ENCODE data around the gene CLCN7.

The CLCN7 gene

GRCh38 chr16:1474796-1475551 lies at the start of gene CLCN7:
TSS of gene CLCN7 (minus strand) at chr16:1475028. CDS start at chr16:1474974, 54 bp downstream.
- DNase-seq, result peak; percentile 15

- no peak for DNase-seq
These were observed 49.5 kb upstream of the CLCN7 start for GRCh38 chr16:1524366-1524765.

- DNase-seq, result no peak
These were observed 48.9 kb upstream of the CLCN7 start for GRCh38 chr16:1523581-1524245.

- DNase-seq, result no peak
These were observed 45.6 kb upstream of the CLCN7 start for GRCh38 chr16:1520461-1520860.

GRCh38 chr16:1519831-1520230 lies 45.0 kb upstream of the CLCN7 start:
- no peak for DNase-seq

- no peak for DNase-seq
These were observed 43.9 kb upstream of the CLCN7 start for GRCh38 chr16:1518626-1519135.

- no peak for DNase-seq
These were observed 39.7 kb upstream of the CLCN7 start for GRCh38 chr16:1514507-1514906.

GRCh38 chr16:1512774-1513173 lies 37.9 kb upstream of the CLCN7 start:
- no peak for DNase-seq

GRCh38 chr16:1511662-1512569 lies 37.1 kb upstream of the CLCN7 start:
- no peak for DNase-seq

GRCh38 chr16:1510941-1511351 lies 36.1 kb upstream of the CLCN7 start:
- no peak for DNase-seq

GRCh38 chr16:1510272-1510671 lies 35.4 kb upstream of the CLCN7 start:
- no peak for DNase-seq

GRCh38 chr16:1509307-1510221 lies 34.7 kb upstream of the CLCN7 start:
- DNase-seq, result no peak

- DNase-seq, result no peak
These were observed 33.8 kb upstream of the CLCN7 start for GRCh38 chr16:1508494-1509187.

- DNase-seq, result no peak
These were observed 31.8 kb upstream of the CLCN7 start for GRCh38 chr16:1506494-1507213.

- no peak for DNase-seq
These were observed 31.1 kb upstream of the CLCN7 start for GRCh38 chr16:1505912-1506311.

- no peak for DNase-seq
These were observed 30.4 kb upstream of the CLCN7 start for GRCh38 chr16:1505073-1505844.

GRCh38 chr16:1503110-1503955 lies 28.5 kb upstream of the CLCN7 start:
- no peak for DNase-seq

- no peak for DNase-seq
These were observed 27.5 kb upstream of the CLCN7 start for GRCh38 chr16:1502092-1503004.

Measured in NCI-H187 treated with DMSO at 0.1 percent for 48 hours (cell line).